CD4-positive, alpha-beta T cell treated with Interleukin-15 for 4 hours (primary cell): ENCODE data around the gene NMUR1.

Experiments
- DNase-seq: peaks from one replicate; pipeline ENCODE4 v3.0.0-alpha.2; 2020; ENCODE audit warnings: low spot score

Gene NMUR1

DNA sequence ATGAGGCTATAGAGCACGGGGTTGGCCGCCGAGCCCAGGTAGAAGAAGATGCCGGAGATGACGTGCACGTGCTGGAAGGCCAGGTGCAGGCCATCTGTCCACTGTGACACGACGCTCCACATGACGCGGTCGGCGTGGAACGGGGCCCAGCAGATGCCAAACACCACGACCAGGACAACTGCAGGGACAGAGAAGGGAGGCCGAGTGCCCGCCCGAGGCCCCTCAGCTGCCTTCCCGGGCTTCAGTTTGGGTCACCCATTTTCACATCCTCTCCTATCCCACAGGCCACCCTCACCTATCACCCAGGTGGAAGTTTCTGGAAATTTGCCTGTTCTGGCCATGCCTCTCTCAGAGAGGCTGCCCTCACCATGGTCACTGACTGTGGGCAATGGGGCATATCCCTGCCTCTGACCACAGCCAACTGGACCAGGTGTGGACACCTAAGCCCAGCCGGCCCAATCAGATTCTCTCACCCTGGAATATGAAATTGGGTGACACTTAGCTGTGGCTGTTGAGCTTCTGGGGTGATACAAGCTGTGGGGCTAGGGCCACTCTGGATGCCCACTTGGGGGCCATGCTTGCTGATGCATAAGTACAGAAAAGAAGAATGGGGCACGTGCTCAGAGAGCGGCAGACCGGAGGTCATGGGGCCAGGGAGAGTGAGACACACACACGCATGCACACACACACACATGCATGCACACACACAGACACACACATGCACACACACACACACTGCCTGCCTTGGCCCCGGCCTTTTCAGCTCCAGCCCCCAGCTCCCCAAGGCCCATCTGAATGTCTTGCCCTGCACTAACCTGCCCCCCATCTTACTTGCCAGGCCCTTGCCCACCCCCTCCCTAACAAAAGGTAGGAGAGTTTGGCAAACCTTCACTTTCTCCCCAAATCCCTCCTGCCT is 4.7 kb downstream of the NMUR1 start:
- no peak for DNase-seq

DNA sequence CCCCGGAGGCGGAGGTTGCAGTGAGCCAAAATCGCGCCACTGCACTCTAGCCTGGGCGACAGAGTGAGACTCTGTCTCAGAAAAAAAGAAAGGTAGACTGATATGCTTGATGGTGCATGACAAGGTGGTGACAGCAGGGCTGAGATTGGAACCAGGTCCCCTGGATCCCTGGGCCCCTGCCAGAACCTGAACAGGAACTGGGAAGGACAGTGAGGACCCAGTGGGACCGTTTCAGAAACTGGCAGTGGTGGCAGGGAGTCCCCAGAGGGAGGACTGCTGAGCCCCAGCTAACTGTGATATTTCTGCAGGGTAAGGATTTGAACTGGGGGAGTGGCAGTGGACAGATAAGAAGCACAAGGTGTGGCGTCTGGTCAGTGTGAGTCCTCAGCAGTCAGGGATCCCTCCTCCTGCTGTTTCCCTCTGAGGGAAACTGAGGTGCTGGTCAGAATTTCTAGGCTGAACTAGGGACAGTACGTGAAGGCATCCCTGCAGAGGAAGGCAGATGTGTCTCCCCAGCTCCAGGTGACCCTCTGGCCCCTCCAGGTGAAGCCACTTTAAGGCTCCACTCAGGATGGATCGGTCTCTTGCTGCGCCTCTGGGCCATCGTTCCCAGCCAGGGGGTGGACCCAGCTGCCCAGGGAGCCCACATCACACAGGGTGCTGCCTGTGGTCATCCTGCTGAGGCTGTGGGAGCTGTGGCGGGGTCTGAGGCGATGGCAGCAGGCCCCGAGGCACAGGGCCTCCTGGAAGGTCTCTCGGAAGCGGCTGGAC is 5.6 kb downstream of the NMUR1 start:
- DNase-seq: no peak

DNA sequence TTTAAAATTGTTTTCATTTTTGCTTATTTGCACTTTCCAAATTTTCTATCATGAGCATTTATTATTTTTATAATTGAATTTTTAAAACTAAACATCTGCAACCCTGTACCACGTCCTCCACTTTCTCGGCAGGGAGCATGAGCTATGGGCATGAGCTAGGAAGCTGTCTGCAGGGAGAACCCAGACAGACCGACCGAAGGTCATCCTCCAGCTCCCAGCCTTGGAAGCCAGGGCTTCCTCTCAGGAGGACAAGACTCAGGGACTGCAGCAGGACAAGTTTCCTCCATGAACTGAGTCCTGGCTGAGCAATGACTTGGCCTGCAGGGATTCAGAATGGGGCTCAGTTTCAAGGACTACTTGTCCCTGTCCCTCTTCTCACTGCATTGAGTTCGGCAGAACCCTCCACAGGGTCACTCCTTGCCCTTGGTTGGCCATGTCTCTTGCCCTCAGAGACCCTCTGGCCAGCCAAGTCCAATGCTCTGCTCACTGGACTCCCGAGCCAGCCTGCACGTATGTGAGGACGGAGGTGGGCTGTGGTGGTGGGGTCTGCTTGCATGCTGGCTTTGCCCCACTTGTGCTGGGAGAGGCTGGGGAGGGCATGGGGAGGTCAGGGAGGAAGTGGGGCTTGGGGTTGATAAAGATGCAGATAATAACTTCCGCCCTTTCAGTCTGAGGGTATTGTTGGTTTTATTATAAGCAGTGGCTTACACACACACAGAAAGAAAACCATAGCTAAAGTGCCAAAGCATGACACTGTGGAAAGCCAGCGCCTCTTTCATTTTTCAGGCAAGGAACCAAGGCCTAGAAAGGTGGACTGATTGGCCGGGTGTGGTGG is 6.6 kb downstream of the NMUR1 start:
- DNase-seq: peak; percentile 22

DNA sequence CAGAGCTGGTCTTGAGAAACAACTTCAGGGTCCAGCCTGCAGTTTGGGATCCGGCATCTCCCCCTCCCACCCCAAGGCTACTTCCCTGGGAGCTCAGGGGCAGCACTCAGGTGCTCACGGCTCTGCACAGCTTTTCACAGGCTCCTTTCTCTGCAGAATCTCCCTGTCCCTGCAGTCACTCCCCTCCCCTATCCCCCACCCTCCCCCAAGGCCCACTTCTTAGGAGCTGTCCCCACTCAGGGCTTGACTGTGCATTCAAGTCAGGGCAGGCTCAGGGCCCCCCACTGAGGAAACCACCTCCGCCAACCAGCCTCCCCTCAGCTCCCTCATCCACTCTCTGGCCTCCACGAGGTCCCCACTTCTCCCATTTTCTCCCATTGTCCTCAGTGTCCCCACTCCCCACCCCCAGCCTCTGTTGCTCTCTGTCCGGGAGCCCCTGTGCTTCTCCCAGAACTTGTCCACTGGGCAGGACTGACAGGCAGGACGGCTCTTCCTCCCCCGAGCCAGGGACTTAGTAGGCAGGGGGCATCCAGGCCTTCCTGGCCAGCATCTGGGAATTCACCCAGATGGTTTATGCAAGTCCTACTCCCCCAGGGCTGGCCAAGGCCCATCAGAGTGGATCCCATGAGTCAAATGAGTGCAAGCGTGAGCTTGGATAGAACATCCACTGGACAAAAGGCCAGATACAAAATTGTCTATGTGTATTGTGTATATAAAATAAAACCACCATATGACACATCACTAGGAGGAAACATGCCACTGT is 7.6 kb downstream of the NMUR1 start:
- no peak for DNase-seq

DNA sequence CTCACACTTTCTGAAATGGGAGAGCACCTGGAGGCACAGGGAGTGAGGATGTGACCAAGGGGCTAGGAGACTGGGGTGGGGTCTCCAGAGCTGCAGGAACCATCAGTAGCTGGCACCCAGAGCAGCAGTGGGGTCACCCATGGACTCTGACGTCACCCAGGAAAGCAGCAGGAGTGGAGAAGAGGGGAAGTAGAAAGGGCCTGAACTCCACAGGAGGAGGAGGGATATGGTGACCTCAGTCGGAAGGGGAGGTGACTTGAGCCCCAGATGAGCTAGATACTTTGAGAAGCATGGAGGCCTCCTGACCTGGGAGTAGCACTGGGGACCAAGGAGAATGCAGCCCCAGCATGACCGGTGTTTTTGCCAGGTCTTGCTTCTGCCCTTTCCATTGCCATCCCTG is 8.8 kb downstream of the NMUR1 start:
- DNase-seq: no peak

DNA sequence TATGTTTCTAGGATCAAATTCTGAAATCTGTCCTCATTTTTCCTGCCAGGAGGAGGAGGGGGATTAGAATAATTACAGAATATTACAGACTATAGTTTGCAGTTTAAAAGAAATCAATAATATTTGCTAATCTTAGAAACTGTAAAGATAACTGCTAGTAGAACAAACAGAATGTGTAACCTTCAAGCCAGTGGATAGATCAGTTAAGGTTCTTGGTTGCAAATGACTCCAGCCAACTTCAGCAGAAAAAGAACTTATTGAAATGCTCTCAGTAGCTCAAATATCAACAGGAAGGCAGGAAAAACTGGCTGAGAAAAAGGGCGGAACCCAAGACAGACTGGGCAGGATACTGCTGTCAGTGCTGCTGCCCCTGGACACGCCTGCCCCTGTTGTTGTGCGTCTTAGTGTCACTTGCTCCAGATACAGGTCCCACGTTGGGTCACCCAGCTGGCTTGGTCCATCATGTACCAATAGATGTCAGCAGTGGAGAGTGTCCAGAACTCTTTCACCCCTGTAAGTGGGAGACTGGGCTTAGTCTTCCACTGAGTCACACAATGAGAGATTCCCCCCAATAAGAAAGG is 10.2 kb downstream of the NMUR1 start:
- no peak for DNase-seq

DNA sequence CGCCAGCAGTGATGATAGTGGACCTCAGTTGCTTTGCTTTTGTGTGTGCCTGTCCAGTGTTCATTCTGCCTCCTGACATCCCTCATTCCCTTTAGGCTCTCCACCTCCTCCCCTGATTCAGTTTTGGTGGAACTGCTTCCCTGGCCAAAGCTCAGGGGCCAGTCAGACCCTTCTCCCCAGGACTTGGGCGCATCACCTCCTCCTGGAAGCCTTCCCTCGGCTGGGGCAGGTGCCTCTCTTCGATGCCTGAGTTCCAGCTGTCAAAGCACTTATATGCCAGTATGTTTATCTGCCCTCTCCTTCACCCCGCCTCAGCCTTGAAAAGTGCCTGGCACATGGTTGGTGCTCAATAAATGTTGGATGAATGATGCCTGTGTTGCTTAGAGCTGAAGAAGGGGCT is 11.5 kb downstream of the NMUR1 start:
- DNase-seq: no peak

DNA sequence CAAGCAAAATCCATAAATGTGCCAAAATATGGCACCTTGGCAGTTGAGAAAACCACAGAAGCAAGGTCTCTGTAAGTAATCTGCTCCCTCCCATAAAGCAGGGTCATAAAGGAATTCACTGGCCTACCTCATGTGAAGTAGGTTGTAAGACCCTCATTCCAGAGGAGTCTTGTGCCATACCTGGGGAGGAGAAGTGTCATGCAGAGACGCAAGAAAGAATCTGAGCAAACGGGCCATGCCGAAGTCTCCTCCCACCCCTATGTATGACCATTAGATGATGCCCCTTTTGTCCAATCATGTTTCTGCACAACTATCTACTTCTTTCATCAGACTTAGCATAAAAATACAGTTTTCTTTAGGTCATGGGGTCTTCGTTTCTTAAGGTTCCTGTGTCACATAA is 14.6 kb downstream of the NMUR1 start:
- no peak for DNase-seq

DNA sequence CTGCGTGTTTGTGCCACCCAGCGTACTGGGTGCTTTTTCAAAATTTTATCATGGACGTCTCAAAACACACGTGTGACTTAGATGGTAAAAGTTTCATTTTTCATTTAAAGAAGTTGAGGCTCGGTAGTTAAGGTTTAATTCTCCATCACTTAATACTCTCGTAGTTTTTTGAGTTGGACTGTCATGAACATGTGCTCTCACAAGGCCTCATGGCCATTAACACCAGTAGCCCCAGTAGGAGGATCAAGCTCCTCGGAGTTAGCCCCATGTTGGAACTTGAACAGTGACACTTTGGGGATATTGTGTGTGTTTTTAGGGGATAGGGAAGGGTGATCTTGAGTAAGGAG is 15.3 kb downstream of the NMUR1 start:
- no peak for DNase-seq

DNA sequence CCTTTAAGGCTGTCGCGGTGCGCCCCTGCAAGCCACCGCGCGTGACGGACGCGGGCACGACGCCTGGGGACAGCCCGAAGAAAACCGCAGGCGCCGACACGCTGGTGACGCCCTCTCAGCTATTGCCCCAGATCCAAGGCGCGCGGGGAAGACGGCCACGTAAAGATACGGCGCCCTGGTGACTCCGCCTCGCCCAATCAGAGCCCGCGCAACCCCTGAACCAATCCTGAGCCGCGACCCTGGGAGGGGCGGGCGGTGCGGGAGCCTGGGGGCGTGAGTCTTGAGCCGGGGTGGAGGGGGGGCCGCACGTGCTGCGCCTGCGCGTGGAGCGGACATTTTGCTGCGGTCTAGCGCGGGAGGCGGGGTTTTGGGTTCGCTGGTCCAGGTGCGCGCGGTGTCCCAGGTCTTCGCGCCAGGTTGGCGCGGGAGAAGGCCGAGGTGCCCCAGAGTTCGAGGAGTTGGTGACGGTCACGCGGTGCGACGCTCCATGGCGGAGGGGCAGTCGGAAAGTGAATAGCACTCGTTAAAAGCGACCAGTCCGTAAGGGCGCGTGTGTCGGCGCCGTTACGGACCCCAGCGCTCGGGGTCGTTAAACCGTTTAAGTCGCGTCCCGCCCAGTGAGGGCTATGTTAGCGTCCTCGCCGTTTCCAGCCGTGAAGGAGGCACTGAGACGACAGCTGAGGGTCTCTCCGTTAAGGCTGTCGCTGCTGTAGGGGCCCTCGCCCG is 15.9 kb downstream of the NMUR1 start:
- peak; percentile 98 for DNase-seq

DNA sequence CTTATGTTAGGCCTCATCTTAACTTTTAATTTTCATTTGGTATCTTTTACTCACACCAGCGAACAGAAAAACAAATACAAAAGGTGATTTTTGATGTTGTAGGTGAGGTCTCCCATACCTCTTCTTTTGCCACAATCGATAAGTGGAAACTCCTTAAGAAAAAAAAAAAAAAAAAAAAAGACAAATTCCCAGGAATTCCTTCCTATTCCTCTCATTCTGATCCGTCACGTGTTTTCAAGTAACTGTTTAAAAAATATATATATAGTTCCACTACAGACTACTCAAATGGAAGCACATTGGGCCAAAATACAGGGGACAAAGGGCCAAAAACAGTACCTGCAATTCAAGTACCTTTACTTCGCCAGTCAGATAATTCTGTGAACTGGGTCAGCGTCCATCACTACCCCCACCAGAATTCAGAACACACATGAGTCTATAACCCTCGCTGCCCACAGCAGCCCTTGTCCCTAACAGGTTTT is 16.5 kb downstream of the NMUR1 start:
- no peak for DNase-seq

DNA sequence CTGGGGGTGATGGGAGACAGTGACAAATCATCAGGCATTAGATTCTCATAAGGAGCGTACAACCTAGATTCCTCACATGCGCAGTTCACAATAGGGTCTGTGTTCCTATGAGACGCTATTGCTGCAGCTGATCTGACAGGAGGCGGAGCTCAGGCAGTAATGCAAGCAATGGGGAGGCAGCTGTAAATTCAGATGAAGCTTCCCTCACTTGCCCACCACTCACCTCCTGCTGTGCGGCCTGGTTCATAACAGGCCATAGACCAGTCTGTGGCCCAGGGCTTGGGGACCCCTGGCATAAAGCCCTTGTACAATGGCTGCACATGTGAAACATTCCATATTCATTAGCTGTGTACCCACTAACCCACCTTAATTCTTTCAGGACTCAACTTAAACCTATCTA is 18.0 kb downstream of the NMUR1 start:
- DNase-seq: no peak

DNA sequence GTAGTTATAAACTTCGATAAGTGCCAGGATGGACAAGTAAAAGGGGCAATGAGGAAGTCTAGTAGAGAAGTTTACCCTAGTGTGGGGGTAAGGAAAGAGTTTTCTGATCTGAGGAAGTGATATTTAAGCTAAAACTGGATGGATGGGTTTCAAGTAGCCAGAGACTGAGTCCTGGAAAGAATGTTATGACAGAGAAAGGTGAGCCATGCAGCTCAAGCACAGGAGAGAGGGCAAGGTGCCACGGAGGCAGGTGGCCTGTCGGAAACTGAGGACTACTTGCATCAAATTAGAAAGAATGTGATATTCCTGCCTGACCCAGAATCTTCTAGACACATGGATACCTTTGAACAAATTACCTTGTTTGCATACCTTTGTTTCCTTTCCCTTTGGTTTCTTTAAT is 26.5 kb downstream of the NMUR1 start:
- no peak for DNase-seq

DNA sequence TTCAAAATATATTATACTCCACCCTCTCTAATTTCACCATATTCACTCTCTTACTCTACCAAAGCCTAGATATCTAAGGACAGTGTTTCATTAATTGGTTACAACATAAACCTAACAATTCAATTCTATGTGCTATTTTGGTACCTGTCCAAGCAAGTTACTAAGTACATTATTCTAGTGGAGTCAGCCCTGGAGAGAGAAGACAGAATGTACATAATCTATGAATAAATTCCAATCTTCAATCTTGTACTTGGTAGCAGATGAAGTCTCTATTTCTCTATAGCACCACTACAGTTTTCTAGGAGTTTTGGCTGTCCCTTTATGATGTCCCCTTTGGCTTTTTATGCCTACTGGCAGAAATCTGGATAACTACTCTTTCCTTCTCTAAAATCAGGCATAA is 27.6 kb downstream of the NMUR1 start:
- DNase-seq: no peak

DNA sequence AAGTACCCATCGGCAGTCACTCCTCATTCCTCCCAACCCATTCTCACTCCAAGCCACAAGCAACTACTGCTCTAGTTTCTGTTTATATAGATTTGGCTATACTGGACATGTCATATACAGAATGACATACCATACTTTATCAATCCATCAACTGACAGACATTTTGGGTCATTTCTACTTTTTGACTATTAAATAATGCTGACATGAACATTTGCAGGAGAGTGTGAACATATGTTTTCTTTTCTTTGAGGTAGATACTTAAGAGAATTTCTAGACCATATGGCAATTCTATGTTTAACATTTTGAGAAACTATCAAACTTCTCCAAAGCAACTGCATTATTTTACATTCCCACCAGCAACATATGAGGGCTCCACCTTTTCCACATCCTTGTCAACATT is 32.6 kb downstream of the NMUR1 start:
- DNase-seq: no peak

DNA sequence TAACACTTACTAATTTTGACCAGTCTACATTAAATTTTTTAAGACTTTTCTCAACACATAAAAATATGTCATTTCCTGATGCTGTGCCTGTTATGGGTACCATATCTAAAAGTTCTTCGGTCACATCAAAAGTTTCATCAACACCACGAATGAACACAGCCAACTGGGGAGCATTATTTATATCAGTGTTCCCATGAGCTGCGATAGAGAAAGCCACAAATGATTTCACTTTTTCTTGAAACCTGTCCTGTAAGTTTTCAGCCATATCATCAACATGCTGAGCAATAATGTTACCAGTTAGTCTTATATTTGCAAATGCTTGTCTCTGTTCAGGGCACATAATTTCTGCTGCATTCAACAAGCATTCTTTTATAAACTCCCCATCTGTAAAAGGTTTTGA is 35.6 kb downstream of the NMUR1 start:
- DNase-seq: no peak

DNA sequence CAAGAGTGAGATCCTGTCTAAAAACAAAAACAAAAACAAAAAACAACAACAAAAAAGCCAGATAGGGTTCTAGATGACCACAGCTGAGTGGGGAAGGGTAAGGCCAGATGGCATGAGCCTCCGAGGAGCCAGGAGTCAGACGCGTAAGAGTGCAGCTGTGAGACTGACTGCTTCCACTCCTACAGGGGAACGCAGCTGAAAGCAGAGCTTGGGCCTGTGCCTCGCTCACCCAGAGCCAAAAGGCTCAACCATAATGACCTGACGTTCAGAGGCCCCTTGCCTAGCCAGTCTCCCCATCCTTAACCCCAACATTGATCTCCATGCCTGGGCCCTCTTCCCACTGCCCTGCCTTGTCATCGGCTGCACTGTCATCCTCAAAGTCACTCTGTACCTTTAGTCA is 39.4 kb downstream of the NMUR1 start:
- DNase-seq: no peak

DNA sequence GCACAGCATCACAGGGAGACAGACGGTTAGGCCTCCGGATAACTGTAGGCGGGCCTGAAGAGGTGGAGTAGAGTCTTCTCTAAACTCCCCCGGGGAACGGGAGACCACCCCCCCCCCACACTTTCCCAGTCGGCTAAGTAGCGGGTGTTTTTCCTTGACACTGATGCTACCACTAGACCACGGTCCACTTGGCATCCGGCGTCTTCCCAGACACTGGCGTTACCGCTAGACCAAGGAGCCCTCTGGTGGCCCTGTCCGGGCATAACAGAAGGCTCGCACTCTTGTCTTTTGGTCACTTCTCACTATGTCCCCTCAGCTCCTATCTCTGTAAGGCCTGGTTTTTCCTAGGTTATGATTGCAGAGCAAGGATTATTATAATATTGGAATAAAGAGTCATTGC is 40.3 kb downstream of the NMUR1 start:
- DNase-seq: peak; percentile 28

DNA sequence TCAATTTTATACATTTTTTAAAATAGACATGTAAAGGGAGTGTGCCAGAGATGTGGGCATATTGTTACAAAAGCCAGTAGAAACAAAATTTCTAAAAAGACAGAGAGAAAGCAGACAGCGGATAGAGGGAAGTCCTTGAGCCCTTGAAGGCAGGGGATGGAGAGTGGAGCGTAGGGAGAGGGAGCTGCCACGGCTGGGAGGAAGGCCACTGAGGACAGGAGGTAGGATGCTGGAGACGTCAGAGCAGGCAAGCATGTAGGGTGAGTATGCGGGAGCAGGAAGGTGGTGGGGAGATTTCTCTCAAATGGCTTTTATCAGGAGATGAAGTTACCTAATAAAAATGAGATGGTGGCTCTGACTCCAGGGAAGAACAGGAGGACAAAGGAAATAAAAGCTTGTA is 41.9 kb downstream of the NMUR1 start:
- no peak for DNase-seq

DNA sequence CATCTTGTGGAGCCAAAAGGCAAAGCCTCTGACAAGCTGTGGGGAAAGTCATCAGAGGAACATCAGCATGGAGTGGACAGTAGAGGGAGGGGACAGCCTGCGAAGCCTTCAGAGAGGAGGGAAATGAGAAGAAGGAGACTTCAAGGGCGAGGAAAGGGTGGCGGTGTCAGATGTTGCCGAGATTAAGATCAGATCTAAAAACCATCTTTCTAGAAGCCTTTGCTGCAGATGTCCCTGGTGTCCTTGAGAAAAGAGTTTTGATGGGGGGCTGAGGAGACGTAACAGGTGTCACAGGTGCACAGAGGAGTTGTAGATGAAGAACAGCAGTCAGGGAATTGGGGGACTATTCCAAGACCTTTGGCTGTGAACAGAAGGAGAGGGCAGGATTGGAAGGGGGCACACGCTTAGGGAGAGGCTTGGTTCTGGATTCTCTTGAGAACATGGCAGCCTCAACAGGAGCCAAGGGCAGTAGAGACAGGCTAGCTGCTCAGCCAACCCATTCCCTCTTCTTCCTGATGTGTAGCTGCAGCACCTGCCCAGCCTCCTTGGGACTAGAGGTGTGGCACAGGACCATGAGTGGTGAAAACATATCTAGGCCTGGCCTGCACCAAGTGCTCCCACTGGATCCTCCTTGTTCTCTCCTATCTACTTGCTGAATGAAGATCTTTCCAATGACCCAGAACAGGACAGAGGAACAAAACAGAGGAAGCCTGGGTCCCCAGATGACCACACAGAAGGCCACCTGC is 43.2 kb downstream of the NMUR1 start:
- DNase-seq: no peak
